CD4-positive, alpha-beta T cell treated with Interleukin-6 at 100 ng/mL for 8 hours (primary cell): ENCODE measurements around the gene KYAT1.
"Not testable (repeated sequence)": the region's sequence is repeated elsewhere in the genome, so short reads cannot be mapped to it uniquely, and the experiment has no call there.

Experiments used
- DNase-seq: peaks from one replicate; pipeline ENCODE4 v3.0.0-alpha.2; 2020; ENCODE audit warnings: mixed read lengths, low spot score

Gene KYAT1

DNA sequence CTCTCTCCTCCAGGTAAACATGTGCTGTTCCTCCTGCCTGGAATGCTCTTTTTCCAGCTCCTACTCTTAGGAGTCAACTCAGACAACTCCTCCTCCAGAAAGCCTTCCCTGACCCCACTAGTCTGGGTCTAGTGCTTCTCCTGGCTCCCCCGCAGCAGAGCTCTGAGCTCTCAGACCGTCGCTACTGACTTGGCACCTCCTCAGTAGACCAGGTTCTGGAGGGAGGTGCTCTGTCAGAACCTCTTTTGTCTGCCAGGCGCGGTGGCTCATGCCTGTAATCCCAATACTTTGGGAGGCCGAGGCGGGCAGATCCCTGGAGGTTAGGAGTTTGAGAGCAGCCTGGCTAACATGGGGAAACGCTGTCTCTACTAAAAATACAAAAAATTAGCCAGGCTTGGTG, 3.6 kb upstream of the KYAT1 start:
- DNase-seq: no peak

DNA sequence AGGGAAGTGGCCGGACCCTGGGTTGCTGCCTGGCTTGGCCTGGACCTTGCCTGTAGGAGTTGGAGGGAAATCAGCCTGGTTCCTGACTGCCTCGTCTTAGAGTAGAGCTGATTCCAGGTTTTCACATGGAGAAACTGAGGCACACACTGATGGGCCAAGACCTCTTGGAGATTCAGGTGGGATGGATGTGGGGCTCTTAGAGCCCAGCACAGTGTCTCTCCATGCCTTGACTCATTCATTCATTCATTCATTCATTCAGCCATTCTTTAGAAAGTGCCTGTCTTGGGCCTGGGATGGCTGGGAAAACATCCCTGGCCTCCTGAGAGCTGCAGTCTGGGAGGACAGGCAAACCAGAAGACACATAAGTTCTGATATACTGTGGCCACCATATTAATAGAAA, 2.4 kb upstream of the KYAT1 start:
- no peak for DNase-seq

DNA sequence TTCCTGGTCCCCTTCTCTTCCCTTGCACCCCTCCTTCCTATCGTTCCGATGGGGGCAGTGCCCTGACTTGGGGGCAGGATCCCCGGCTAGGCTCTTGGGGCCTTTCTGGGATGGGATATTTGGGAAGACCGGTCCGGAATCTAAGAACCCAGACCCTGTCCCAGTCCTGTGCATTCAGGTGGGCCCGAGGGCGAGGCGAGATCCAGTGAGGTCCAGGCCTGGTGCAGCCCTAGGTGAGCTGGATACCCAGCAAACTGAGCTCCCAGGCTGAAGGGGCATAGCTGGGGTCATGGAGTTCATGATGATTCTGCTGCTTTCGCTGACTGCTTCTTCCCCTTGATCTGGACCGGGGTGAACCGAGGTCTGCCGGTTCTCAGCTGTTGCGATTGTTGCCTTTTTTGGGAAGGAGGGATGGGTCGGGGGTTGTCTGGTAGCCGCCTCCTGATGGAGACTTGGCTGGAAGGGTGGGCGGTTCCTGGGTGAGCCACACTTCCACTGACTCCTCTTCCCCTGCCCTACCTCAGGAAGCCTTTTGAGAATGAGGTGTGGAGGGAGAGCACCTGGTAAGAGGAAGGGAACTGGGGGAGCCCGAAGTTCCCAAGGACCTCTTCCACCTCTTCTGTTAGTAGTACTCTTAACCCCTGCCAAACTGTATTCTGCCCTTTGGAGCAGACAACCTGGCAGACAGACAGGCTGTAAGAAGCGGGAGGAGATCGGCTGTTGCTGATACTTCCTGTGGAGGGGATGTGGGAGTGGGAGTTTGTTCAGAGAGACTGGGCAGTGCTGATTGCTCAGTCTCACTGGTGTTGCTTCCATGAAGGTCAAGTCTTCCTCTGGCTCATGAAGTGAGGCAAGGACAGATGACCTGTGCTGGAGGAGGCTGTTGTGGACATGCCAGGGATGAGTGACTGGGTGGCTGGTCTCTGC, 1.2 kb upstream of the KYAT1 start:
- DNase-seq: no peak

DNA sequence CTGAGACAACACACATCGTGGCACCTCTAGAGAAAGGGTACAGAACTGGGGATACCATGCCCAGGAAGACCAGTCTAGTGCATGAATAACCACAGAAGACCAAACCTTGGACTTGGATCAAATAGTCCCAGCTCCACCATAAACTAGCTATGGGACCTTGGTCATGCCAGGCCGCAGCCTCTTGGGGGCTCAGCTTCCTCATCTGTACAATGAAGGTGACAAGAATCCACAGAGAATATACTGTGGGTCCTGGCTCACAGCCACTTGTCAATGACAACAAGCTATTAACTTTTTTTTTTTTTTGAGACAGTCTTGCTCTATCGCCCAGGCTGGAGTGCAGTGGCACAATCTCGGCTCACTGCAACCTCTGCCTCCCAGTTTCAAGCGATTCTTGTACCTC, 3.9 kb downstream of the KYAT1 start:
- DNase-seq: no peak

DNA sequence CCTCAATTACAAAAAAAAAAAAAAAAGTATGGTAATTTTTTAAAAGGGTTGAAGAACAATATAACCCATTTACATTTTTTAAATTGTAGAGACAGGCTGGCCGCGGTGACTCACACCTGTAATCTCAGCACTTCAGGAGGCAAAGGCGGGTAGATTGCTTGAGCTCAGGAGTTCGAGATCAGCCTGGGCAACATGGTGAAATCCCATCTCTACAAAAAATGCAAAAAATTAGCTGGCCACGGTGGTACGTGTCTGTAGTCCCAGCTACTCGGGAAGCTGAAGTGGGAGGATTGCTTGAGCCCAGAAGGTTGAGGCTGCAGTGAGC, 10.8 kb downstream of the KYAT1 start:
- DNase-seq: not testable (repeated sequence)

DNA sequence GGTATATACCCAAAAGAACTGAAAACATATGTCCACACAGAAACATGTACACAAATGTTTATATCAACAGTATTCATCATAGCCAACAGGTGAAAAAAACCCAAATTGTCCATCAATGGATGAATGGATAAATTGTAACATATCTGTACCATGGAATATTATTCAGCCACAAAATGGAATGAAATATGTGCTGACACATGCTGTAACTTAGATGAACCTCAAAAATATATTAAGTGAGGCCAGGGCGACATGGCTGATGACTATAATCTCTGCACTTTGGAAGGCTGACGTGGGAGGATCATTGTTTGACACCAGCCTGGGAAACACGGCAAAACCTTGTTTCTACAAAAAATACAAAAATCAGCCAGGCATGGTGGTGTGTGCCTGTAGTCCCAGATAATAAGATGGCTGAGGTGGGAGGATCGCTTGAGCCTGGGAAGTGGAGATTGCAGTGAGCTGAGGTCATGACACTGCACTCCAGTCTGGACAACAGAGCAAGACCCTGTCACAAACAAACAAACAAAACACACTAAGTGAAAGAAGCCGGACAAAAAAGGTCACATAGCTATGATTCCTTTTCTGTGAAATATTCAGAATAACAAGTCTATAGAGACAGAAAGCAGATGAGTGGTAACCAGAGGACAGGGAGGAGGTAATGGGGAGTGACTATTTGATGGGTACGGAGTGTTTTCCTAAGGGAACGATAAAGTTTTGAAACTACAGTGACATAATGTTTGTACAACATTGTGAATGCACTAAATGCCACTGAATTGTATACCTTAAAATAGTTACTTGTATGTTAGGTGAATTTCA, 11.4 kb downstream of the KYAT1 start:
- DNase-seq: no peak

DNA sequence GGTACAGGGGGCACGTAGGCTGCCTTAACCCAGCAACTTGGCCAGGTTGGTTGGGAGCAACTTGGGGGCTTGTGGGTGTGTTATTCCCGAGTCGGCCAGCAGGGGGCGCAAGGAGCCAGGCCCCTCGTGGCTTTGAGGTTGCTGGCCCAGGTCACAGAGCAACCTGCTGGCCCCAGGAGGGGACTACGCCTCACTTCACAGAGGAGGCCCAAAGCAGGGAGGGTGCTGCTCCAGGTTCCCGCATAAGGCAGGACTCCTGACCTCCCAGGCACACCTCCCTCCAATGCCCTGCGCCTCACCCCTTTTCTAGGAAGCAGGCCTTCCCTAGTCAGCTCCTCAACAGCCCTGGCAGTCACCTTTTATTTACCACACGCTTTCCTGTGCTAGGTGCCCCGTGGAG, 18.1 kb downstream of the KYAT1 start:
- peak; percentile 83 for DNase-seq

DNA sequence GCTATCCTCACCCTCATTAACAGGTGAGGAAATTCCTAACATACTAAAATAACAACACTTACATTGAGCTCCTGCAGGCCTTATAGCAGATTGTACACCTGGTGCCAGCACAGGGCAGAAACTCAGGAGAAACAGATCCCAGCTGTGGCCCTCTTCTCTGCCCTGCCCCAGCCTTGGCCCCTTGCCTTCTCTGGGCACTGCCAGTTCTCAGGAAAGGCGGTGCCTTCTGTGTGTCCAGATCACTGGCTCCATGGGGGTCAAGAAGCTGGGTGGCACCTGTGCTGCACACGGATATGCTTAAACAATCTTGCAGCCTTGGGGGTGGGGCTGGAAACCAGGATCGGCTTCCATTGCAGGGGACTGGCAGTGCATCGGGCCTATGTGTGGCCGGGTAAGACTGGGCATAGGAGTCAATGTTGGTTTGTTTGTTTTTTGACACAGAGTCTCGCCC, 19.3 kb downstream of the KYAT1 start:
- no peak for DNase-seq

DNA sequence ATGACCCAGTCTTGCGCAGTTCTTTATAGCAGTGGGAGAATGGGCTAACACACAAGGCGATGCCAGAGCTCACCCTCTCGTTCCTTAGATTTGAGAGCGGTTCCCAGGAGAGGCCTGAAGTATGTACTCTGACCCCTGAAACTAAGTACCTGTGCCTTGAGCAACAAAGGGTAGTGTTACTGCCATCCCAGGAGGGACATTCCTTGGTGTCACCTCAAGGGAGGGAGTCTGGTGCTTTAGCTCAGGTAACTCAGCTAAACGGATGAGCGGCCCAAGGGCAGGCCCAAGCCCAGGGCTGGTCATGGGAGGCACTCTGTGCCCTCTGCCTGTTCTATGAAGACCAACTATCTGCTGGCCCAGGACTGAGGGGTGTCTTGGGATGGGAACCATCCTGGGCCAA, 20.2 kb downstream of the KYAT1 start:
- no peak for DNase-seq

DNA sequence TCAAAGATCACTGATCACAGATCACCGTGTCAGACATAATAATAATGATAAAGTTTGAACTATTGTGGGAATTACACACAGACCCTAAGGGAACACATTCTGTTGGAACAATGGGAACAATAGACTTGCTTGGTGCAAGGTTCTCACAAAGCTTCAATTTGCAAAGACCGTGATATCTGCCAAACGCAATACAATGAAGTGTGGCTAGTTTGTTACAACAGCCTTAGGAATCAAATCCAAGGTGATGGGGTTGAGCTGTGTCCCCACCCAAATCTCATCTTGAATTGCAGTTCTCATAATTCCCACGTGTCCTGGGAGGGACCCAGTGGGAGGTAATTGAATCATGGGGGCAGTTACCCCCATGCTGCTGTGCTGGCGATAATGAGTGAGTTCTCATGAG, 20.8 kb downstream of the KYAT1 start:
- no peak for DNase-seq

DNA sequence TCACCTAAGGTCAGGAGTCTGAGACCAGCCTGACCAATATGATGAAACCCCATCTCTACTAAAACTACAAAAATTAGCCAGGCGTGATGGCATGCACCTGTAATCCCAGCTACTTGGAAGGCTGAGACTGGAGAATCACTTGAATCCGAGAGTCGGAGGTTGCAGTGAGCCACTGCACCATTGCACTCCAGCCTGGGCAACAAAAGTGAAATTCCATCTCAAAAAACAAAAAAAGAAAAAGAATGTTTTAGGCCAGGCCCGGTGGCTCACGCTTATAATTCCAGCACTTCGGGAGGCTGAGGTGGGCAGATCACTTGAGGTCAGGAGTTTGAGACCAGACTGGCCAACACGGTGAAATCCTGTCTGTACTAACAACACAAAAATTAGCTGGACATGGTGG, 23.3 kb downstream of the KYAT1 start:
- not testable (repeated sequence) for DNase-seq

DNA sequence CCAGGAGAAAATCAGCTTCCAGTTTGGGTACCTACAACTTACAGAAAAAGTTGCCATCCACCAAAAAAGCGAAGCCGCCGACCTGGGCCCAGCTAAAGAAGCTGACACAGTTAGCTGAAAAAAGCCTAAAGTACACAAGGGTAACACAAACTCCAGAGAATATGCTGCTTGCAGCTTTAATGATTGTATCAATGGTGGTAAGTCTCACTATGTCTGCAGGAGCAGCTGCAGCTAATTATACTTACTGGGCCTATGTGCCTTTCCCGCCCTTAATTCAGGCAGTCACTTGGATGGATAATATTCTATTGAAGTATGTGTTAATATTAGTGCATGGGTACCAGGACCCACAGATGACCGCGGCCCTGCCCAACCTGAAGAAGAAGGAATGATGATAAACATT, 27.3 kb downstream of the KYAT1 start:
- not testable (repeated sequence) for DNase-seq

DNA sequence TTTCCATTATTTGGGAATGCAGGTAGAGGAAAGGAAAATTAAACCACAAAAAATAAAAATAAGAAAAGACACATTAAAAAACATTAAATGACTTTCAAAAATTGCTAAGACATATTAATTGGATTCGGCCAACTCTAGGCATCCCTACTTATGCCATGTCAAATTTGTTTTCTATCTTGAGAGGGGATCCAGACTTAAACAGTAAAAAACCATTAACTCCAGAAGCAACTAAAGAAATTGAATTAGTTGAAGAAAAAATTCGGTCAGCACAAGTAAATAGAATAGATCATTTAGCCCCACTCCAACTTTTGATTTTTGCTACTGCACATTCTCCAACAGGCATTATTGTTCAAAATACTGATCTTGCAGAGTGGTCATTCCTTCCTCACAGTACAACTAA, 29.1 kb downstream of the KYAT1 start:
- DNase-seq: not testable (repeated sequence)

DNA sequence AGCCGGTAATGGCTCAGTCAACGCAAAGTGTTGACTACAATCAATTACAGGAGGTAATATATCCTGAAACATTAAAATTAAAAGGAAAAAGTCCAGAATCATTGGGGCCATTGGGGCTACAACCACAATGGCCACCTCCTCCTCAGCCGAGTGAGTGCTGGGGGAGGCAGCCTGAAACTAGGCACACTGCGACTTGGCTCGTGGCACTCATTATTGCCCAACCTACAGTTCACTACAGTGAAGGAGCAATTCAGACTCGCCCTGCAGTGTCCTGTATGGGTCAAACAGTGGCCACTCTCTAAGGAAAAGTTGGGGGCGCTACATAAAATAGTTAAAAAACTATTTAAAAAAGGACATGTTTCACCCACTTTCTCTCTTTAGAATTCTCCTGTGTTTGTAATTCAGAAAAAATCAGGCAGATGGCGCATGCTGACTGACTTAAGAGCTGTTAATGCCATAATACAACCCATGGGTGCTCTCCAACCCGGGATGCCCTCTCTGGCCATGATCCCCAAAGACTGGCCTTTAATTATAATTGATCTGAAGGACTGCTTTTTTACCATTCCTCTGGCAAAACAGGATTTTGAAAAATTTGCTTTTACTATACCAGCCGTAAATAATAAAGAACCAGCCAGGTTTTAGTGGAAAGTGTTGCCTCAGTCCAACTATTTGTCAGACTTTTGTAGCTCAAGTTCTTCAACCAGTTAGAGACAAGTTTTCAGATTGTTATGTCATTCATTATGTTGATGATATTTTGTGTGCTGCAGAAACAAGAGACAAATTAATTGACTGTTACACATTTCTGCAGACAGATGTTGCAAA, 29.8 kb downstream of the KYAT1 start:
- not testable (repeated sequence) for DNase-seq

DNA sequence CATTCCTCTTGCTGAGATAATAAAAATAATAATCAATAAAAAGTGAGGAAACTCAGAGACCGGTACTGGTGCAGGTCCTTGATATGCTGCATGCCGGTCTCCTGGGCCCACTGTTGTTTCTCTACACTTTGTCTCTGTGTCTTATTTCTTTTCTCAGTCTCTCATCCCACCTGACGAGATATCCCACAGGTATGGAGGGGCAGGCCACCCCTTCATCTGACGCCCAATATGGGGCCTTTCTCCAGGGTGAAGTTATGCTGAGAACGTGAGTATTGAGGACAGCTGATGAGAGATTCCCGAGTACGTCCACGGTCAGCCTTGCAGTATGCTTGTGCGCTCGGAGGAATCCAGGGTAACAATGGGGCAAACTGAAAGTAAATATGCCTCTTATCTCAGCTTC, 30.7 kb downstream of the KYAT1 start:
- DNase-seq: not testable (repeated sequence)

DNA sequence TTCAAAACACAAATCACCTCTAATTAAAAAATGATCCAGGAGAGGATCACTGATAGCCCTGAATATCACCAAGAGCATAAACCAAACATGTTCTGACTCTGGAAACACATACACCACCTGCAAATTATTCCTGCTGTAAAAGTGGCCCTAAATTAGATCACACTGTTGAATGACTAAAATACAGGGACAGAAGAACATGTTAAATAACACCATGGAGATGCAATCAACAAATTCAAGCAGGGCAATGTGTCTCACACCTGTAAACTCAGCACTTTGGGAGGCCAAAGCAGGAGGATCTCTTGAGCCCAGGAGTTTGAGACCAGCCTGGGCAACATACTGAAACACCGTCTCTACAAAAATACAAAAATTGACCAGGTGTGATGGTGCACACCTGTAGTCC, 33.9 kb downstream of the KYAT1 start:
- no peak for DNase-seq

DNA sequence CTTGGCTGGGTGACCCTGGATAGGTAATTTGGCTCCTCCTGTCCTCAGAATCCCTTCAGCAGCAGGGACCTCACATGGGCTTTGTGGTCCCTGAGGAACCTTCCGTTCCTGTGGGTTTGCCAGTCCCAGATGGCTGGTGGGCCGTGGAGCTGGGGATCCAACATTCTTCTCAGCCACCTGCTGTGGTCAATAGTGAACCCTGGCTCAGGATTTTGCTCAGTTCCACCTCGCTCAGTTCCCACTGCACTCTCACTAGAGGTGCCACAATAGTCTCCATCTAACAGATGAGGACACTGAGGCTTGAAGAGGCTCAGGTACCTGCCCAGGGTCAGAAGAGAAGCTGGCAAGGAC, 35.1 kb downstream of the KYAT1 start:
- DNase-seq: no peak

DNA sequence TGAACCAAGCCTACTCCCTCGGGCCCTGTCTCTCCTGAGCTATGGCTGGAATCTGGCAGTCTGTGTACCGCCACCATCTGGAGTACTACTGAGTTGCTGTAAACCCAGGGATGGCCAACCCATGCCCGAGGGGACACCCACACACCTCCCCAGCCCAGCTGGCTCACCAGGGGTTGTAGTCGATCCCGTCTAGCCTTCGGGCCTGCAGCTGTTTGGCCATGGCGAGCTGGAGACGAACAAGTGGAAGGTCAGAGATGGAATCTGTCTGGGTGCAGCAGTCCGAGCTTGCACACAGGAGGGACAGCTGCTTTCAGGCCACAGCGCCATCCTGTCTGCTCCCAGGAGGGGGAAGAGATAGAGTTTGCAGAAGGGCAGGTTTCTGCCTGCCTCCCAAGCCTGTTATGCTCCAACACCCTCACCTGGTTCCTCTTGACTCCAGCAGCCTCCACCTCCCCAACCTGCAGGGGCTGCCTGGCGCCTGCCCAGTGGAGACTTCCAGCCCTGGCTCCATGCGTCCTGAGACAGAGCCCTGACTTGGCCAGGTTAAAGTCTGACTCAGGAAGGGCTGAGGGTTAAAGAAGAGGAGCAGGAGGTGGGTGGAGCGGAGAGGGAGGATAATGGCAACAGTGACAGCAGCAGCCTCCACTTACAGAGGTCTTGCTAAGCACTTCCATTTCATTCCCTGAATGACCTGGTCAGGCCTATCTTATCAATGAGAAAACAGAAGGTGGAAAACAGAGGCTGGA, 36.4 kb downstream of the KYAT1 start:
- no peak for DNase-seq

DNA sequence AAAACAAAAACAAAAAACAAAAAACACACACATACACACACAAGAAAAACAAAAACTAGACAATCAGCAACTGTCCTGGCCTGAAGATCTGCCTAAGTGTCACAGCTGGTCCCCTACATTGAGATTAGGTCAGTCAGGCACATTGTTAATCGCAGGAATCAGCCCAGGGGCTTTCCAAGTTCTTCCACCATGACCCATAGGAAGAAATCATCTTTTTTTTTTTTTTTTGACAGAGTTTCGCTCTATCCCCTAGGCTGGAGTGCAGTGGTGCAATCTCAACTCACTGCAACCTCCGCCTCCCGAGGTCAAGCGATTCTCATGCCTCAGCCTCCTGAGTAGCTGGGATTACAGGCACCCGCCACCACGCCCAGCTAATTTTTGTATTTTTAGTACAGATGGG, 38.6 kb downstream of the KYAT1 start:
- not testable (repeated sequence) for DNase-seq

DNA sequence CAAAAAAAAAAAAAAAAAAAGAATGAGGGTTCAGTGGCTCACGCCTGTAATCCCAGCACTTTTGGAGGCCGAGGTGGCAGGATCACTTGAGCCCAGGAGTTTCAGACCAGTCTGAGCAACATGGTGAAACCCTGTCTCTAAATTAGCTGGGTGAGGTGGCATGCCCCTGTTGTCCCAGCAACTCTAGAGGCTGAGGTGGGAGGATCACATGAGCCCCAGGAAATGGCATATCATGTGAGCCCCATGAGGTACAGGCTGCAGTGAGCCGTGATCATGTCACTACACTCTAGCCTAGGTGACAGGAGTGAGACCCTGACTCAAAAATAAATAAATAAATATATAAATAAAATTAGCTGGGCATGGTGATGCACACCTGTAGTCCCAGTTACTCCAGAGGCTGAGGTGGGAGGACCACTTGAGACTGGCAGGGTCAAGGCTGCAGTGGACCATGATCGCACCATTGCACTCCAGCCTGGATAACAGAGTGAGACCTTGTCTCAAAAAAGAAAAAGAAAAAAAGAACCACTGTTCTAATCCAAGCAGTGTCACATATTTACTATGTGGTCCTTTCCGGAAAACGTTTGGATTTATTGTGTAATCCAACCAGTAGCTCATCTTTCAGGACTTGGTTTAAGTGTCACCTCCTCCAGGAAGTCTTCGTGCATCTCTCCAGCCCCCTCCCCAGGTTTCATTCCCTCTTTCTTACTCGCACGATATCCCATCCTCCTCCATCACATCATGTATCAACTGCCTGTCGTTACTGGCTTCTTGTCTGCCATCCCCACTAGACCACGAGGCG, 39.9 kb downstream of the KYAT1 start:
- DNase-seq: no peak

DNA sequence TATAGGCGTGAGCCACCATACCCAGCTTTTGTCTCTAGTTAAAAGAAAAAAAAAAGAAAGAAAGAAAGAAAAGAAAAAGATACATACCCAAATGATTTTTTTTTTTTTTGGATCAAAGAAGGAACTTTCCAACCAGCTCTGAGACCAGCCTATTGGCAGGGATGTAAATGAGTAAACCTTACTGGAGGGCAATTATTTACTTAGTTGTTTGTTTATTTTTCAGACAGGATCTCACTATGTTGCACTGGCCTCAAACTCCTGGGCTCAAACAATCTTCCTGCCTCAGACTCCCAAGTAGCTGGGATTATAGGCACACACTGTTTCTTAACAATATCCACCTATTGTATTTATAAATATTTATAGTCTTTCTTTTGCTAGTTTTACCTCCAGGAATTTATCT, 41.2 kb downstream of the KYAT1 start:
- DNase-seq: no peak
